H9 (cell line): ENCODE results near the gene PERCC1. TPM values are rescaled to one million over a fixed set of nuclear protein-coding genes. Genes with fewer than 3 reads are reported as not detected.

Experiments used
- DNase-seq: peaks from one replicate; pipeline ENCODE4 v3.0.0-alpha.2; 2017
- H2AFZ ChIP-seq: one replicate; pipeline ENCODE4 v1.6.1; 2013; ENCODE audit warnings: mild to moderate bottlenecking, low read length, control low read depth, moderate library complexity
- H2AK5ac ChIP-seq: 2 replicates; pipeline ENCODE4 v1.6.1; 2013; ENCODE audit warnings: low read length, control low read depth, mixed read lengths; ENCODE audit not compliant: insufficient read length
- H2BK120ac ChIP-seq: one replicate; pipeline ENCODE4 v1.6.1; 2013; ENCODE audit warnings: low read depth, mild to moderate bottlenecking, low read length, control low read depth, inconsistent platforms; ENCODE audit not compliant: poor library complexity, severe bottlenecking
- H2BK12ac ChIP-seq: 2 replicates; pipeline ENCODE4 v1.6.1; 2013; ENCODE audit warnings: low read length, control low read depth, mixed read lengths, low read depth; ENCODE audit not compliant: insufficient read length
- H2BK15ac ChIP-seq: 2 replicates; pipeline ENCODE4 v1.6.1; 2013; ENCODE audit warnings: low read depth, low read length, control low read depth
- H2BK20ac ChIP-seq: one replicate; pipeline ENCODE4 v1.6.1; 2013; ENCODE audit warnings: low read depth, mild to moderate bottlenecking, low read length, control low read depth, inconsistent platforms; ENCODE audit not compliant: poor library complexity, severe bottlenecking
- H2BK5ac ChIP-seq: 2 replicates; pipeline ENCODE4 v1.6.1; 2013; ENCODE audit warnings: low read length, control low read depth, mixed read lengths; ENCODE audit not compliant: insufficient read length
- H3K14ac ChIP-seq: 2 replicates; pipeline ENCODE4 v1.6.1; 2013; ENCODE audit warnings: low read length, control low read depth; ENCODE audit not compliant: insufficient read depth
- H3K18ac ChIP-seq: 2 replicates; pipeline ENCODE4 v1.6.1; 2013; ENCODE audit warnings: low read depth, mild to moderate bottlenecking, mixed read lengths, low read length, control low read depth; ENCODE audit not compliant: insufficient read length
- H3K23ac ChIP-seq: 2 replicates; pipeline ENCODE4 v1.6.1; 2013; ENCODE audit warnings: low read length, control low read depth, mixed read lengths, low read depth; ENCODE audit not compliant: insufficient read length
- H3K23me2 ChIP-seq: 2 replicates; pipeline ENCODE4 v1.6.1; 2013; ENCODE audit warnings: low read depth, mild to moderate bottlenecking, mixed read lengths, low read length, control low read depth; ENCODE audit not compliant: insufficient read length, poor library complexity, severe bottlenecking
- H3K27ac ChIP-seq: 2 replicates; pipeline ENCODE4 v1.5.1; 2013; ENCODE audit warnings: low read length, control low read depth, mixed read lengths, low read depth; ENCODE audit not compliant: insufficient read length
- H3K27me3 ChIP-seq: 2 replicates; pipeline ENCODE4 v1.6.1; 2013; ENCODE audit warnings: low read length, control low read depth, inconsistent platforms; ENCODE audit not compliant: insufficient read depth
- H3K4ac ChIP-seq: 2 replicates; pipeline ENCODE4 v1.6.1; 2013; ENCODE audit warnings: low read depth, mild to moderate bottlenecking, control low read depth, inconsistent platforms, low read length, moderate library complexity
- H3K4me1 ChIP-seq: 2 replicates; pipeline ENCODE4 v1.6.1; 2013; ENCODE audit warnings: low read length, control low read depth, inconsistent platforms; ENCODE audit not compliant: insufficient read depth
- H3K4me2 ChIP-seq: 2 replicates; pipeline ENCODE4 v1.6.1; 2013; ENCODE audit warnings: low read length, control low read depth, mixed read lengths; ENCODE audit not compliant: insufficient read length, insufficient read depth
- H3K56ac ChIP-seq: 2 replicates; pipeline ENCODE4 v1.6.1; 2013; ENCODE audit warnings: low read depth, mild to moderate bottlenecking, mixed read lengths, low read length, control low read depth; ENCODE audit not compliant: insufficient read length
- H3K79me1 ChIP-seq: 2 replicates; pipeline ENCODE4 v1.6.1; 2013; ENCODE audit warnings: low read depth, mild to moderate bottlenecking, moderate library complexity, low read length, control low read depth, inconsistent platforms; ENCODE audit not compliant: insufficient read depth, poor library complexity, severe bottlenecking
- H3K79me2 ChIP-seq: 2 replicates; pipeline ENCODE4 v1.6.1; 2013; ENCODE audit warnings: low read length, control low read depth, inconsistent platforms; ENCODE audit not compliant: insufficient read depth
- H3K9ac ChIP-seq: 2 replicates; pipeline ENCODE4 v1.6.1; 2013; ENCODE audit warnings: low read length, control low read depth, mixed read lengths; ENCODE audit not compliant: insufficient read length; ENCODE audit errors: extremely low read depth
- H3K9me3 ChIP-seq: one replicate; pipeline ENCODE4 v1.6.1; 2013; ENCODE audit warnings: low read depth, low read length, inconsistent platforms; ENCODE audit not compliant: control insufficient read depth
- H3T11ph ChIP-seq: one replicate; pipeline ENCODE4 v1.6.1; 2013; ENCODE audit warnings: mild to moderate bottlenecking, low read length, control low read depth, inconsistent platforms
- H4K20me1 ChIP-seq: one replicate; pipeline ENCODE4 v1.6.1; 2013; ENCODE audit not compliant: control insufficient read depth, insufficient read length, insufficient read depth
- H4K5ac ChIP-seq: 2 replicates; pipeline ENCODE4 v1.6.1; 2013; ENCODE audit warnings: low read depth, mild to moderate bottlenecking, mixed read lengths, low read length, control low read depth; ENCODE audit not compliant: insufficient read length
- H4K8ac ChIP-seq: replicated peaks from 2 replicates; pipeline ENCODE4 v1.6.1; 2013; ENCODE audit warnings: low read length, control low read depth, mixed read lengths, low read depth; ENCODE audit not compliant: insufficient read length
- H4K91ac ChIP-seq: 2 replicates; pipeline ENCODE4 v1.6.1; 2013; ENCODE audit warnings: low read depth, mild to moderate bottlenecking, moderate library complexity, mixed read lengths, low read length, control low read depth; ENCODE audit not compliant: insufficient read length
- H3K27ac Mint-ChIP-seq, 3 experiments: 2 replicates in 2 of 3; 3 replicates in 1 of 3; pipeline ENCODE4 v1.8.0; 2020 to 2021; ENCODE audit warnings: mixed read lengths in 3 of 3, mild to moderate bottlenecking in 1 of 3, moderate library complexity in 1 of 3
- H3K27me3 Mint-ChIP-seq: 2 replicates; pipeline ENCODE4 v1.8.0; 2021; ENCODE audit warnings: low read depth, mild to moderate bottlenecking, moderate library complexity, mixed read lengths
- H3K36me3 Mint-ChIP-seq, 3 experiments: 2 replicates in 2 of 3; 3 replicates in 1 of 3; pipeline ENCODE4 v1.8.0; 2020 to 2021; ENCODE audit warnings: low read depth in 3 of 3, mixed read lengths in 3 of 3; ENCODE audit not compliant: insufficient read depth in 1 of 3
- H3K4me1 Mint-ChIP-seq, 2 experiments: 2 replicates each; pipeline ENCODE4 v1.8.0; 2020; ENCODE audit warnings: mixed read lengths in 2 of 2
- H3K4me3 Mint-ChIP-seq, 2 experiments: 2 replicates in 1 of 2; 3 replicates in 1 of 2; pipeline ENCODE4 v1.8.0; 2020 to 2021; ENCODE audit warnings: mild to moderate bottlenecking in 2 of 2, mixed read lengths in 2 of 2, moderate library complexity in 1 of 2
- H3K9me3 Mint-ChIP-seq, 2 experiments: 2 replicates in 1 of 2; 3 replicates in 1 of 2; pipeline ENCODE4 v1.8.0; 2020; ENCODE audit warnings: mild to moderate bottlenecking in 2 of 2, mixed read lengths in 2 of 2, moderate library complexity in 1 of 2
- CTCF ChIP-seq: fragments of 200-600 bp; sonication (generic); conservative IDR thresholded peaks from 3 replicates; pipeline ENCODE4 v1.8.0; 2021; ENCODE audit warnings: antibody characterized with exemption, mild to moderate bottlenecking
- WGBS: extraction: QIAGEN DNeasy Blood & Tissue Kit; methylation state at CpG from one replicate; pipeline ENCODE4 v1.1.7; 2013; ENCODE audit warnings: missing lambda C conversion rate, low lambda C conversion rate, mixed read lengths; ENCODE audit not compliant: insufficient read length; ENCODE audit errors: extremely low coverage; 5-methylcytosine and 5-hydroxymethylcytosine counted together
- total RNA-seq: library from RNA; stranded (reverse); gene quantifications from 2 replicates; pipeline ENCODE4 v1.2.1, GENCODE V29; 2021

Gene PERCC1
- total RNA-seq, 1 experiment from 2014 or later: not detected

GRCh38 chr16:1450218-1450617 lies 19.3 kb downstream of the PERCC1 start:
- H2AFZ ChIP-seq: no peak overlapping the region
- H3K4ac ChIP-seq: no peak overlapping the region
- no peak overlapping the region for H4K5ac ChIP-seq
- peak overlapping the region in 1 of 3 experiments; percentile 85; a peak in 2 of 7 replicates for H3K27ac Mint-ChIP-seq
- no peak overlapping the region for H2BK12ac ChIP-seq
- H3K4me1 ChIP-seq: no peaks in the 10 kb centered on the region
- no peaks in the 10 kb centered on the region for H3K79me2 ChIP-seq
- peaks cover 2% of the 10 kb centered on the region for H4K20me1 ChIP-seq
- no peaks in the 10 kb centered on the region for H3K27me3 ChIP-seq
- H4K8ac ChIP-seq: no peak overlapping the region
- H3K9me3 ChIP-seq: no peaks in the 10 kb centered on the region
- H3K9me3 Mint-ChIP-seq: no peaks in the 10 kb centered on the region
- H3K14ac ChIP-seq: no peak overlapping the region
- H3K79me1 ChIP-seq: no peaks in the 10 kb centered on the region
- H3T11ph ChIP-seq: no peak overlapping the region
- H3K18ac ChIP-seq: no peak overlapping the region
- peaks cover 0 to 33% (median 31%) of the 10 kb centered on the region in 3 experiments; a peak in 5 of 7 replicates for H3K36me3 Mint-ChIP-seq
- H2BK5ac ChIP-seq: no peak overlapping the region
- no peak for DNase-seq
- no peak overlapping the region for H3K9ac ChIP-seq
- no peak overlapping the region for H2BK20ac ChIP-seq
- TF ChIP-seq CTCF: peak; percentile 45
- no peak overlapping the region for H3K4me3 Mint-ChIP-seq
- H3K27ac ChIP-seq: no peak overlapping the region
- no peak overlapping the region for H2BK120ac ChIP-seq
- WGBS: no CpG with 5 or more reads among the region's 29 CpGs
- no peak overlapping the region for H4K91ac ChIP-seq
- H3K56ac ChIP-seq: no peak overlapping the region
- peaks cover 1% of the 10 kb centered on the region; the same call in 1 of the 2 replicates for H3K27me3 Mint-ChIP-seq
- H3K4me1 Mint-ChIP-seq: no peaks in the 10 kb centered on the region
- H3K23me2 ChIP-seq: no peaks in the 10 kb centered on the region
- H2AK5ac ChIP-seq: no peak overlapping the region
- H2BK15ac ChIP-seq: no peak overlapping the region
- no peak overlapping the region for H3K23ac ChIP-seq
- H3K4me2 ChIP-seq: no peak overlapping the region
